Small intestine (tissue), 7 donors: ENCODE results near the gene THOC6. TPM values are rescaled to one million over a fixed set of nuclear protein-coding genes. Genes with fewer than 3 reads are reported as not detected.

Source experiments
- DNase-seq, 2 donors: peaks; one replicate each; pipeline versions ENCODE4 v3.0.0 to v3.0.0-alpha.2; 2013
- FAIRE-seq: peaks from 2 replicates; lab custom pipeline; 2012; peaks lifted over from hg19 to GRCh38; lab: Jason Lieb, UNC
- H3K27ac ChIP-seq, 3 donors: one replicate each; pipeline ENCODE4 v1.5.1; 2013; ENCODE audit warnings: low read length in 2 of 3, mild to moderate bottlenecking in 2 of 3, control low read depth in 1 of 3, inconsistent platforms in 1 of 3, low read depth in 1 of 3, moderate library complexity in 1 of 3
- H3K27me3 ChIP-seq, 3 donors: one replicate each; pipeline ENCODE4 v1.6.1; 2013; ENCODE audit warnings: low read length in 3 of 3, inconsistent platforms in 1 of 3; ENCODE audit not compliant: control insufficient read depth in 3 of 3, insufficient read depth in 3 of 3
- H3K36me3 ChIP-seq, 3 donors: one replicate each; pipeline ENCODE4 v1.6.1; 2013; ENCODE audit warnings: low read length in 3 of 3, inconsistent platforms in 1 of 3, low read depth in 1 of 3, mild to moderate bottlenecking in 1 of 3, moderate library complexity in 1 of 3; ENCODE audit not compliant: control insufficient read depth in 3 of 3, insufficient read depth in 2 of 3
- H3K4me1 ChIP-seq, 3 donors: one replicate each; pipeline ENCODE4 v1.6.1; 2013; ENCODE audit warnings: low read length in 2 of 3, inconsistent platforms in 1 of 3, low read depth in 1 of 3, mild to moderate bottlenecking in 1 of 3, moderate library complexity in 1 of 3; ENCODE audit not compliant: control insufficient read depth in 3 of 3, insufficient read depth in 2 of 3
- H3K4me3 ChIP-seq, 3 donors: one replicate each; pipeline ENCODE4 v1.5.1; 2013; ENCODE audit warnings: low read length in 3 of 3, control low read depth in 1 of 3, inconsistent platforms in 1 of 3, low read depth in 1 of 3, mild to moderate bottlenecking in 1 of 3, moderate library complexity in 1 of 3
- H3K9me3 ChIP-seq, 2 donors: one replicate each; pipeline ENCODE4 v1.6.1; 2013; ENCODE audit warnings: low read depth in 1 of 2, low read length in 1 of 2; ENCODE audit not compliant: control insufficient read depth in 2 of 2, insufficient read depth in 1 of 2
- WGBS, 3 donors: extraction: QIAGEN DNeasy Blood & Tissue Kit; methylation state at CpG; one replicate each; pipeline ENCODE4 v1.1.7; 2013; 5-methylcytosine and 5-hydroxymethylcytosine counted together
- polyA plus RNA-seq, 4 donors: library from polyadenylated mRNA; stranded (reverse) in 3 of 4; unstranded in 1 of 4; fragments of 200-250 nt in 3 of 4; fragments of 120-200 nt in 1 of 4; gene quantifications; one replicate each; pipeline versions ENCODE4 v1.2.1 to v1.2.3, GENCODE V29; 2013
- donor health status: healthy with polysubstance abuse.
- donor health status: control.
- donor health status: control.
- donor health status: Bipolar disorder and iron deficiency.
- donor health status: healthy.

Gene THOC6
- polyA plus RNA-seq, 4 donors = 35.9 to 51.4 (median 45.0) TPM

- H3K36me3 ChIP-seq = peaks cover 0 to 43% (median 0%) of the 10 kb centered on the region in 3 donors
- no peaks in the 10 kb centered on the region for H3K27me3 ChIP-seq
- no peaks in the 10 kb centered on the region for H3K9me3 ChIP-seq
- WGBS, 3 donors = 88 to 93% (median 92%) methylated on average over 6 of the region's 6 CpGs
- no peaks in the 10 kb centered on the region for H3K4me1 ChIP-seq
- DNase-seq (no peak), FAIRE-seq (no peak)
- no peak overlapping the region for H3K27ac ChIP-seq
- no peak overlapping the region for H3K4me3 ChIP-seq
These were observed 23.9 kb upstream of the THOC6 start for GRCh38 chr16:2999929-3000328.

DNA sequence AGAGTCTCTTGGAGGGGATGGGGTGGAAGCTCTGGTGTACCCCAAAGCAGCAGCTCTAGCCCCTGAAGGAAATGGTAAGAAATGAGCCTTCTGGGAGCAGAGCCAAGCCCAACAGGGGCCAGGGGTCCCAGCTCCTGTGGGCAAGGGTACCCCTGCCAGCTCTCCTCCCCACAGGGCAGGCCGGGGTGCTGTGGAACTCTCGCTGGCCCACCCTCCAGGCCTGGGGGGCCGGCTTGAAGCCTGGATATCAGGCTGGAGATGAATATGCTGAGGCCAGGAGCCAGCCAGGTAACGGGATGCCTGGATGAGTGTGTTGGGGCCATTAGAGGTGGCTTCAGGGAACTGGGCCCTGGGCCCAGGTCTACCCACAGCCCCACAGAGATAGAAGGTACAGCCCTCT lies 23.3 kb upstream of the THOC6 start:
- no peak for FAIRE-seq
- no peaks in the 10 kb centered on the region for H3K4me1 ChIP-seq
- WGBS, 3 donors = 76 to 87% (median 84%) methylated on average over 4 of the region's 4 CpGs
- no peak for DNase-seq
- H3K27me3 ChIP-seq = no peaks in the 10 kb centered on the region
- H3K9me3 ChIP-seq = no peaks in the 10 kb centered on the region
- H3K36me3 ChIP-seq = peaks cover 0 to 43% (median 0%) of the 10 kb centered on the region in 3 donors
- no peak overlapping the region for H3K27ac ChIP-seq
- H3K4me3 ChIP-seq = no peak overlapping the region

GRCh38 chr16:3001316-3001715 lies 22.5 kb upstream of the THOC6 start:
- FAIRE-seq (no peak), DNase-seq (no peak)
- no peaks in the 10 kb centered on the region for H3K27me3 ChIP-seq
- WGBS, 3 donors = 79 to 91% (median 90%) methylated on average over 12 of the region's 12 CpGs
- no peaks in the 10 kb centered on the region for H3K9me3 ChIP-seq
- H3K4me3 ChIP-seq = no peak overlapping the region
- peaks cover 0 to 48% (median 0%) of the 10 kb centered on the region in 3 donors for H3K36me3 ChIP-seq
- no peaks in the 10 kb centered on the region for H3K4me1 ChIP-seq
- no peak overlapping the region for H3K27ac ChIP-seq

GRCh38 chr16:3003582-3004270 lies 20.1 kb upstream of the THOC6 start:
- H3K27me3 ChIP-seq = no peaks in the 10 kb centered on the region
- no peak for FAIRE-seq

DNA sequence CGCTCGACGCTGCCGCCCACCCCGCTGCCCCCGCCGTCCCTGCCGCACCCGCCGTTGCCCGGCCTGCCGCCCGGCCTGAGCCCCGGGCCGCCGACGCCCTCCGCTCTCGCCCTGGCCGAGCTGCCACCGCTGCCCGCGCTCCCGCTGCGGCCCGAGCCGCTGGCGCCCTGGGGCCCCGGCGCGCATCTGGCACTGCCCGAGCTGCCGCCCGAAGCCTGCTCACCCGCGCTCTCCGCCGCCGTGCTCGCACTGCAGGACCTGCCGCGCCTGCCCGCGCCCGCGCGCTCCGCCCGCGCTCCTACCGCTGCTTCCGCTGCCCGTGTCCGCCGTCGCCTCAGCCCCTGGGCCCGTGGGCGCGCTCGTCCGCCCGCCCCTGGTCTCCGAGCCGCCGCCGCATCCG lies 19.5 kb upstream of the THOC6 start:
- Histone ChIP-seq H3K36me3 (peaks cover 0 to 39% (median 0%) of the 10 kb centered on the region in 3 donors), H3K9me3 (no peaks in the 10 kb centered on the region), H3K4me1 (peaks cover 5 to 18% (median 7%) of the 10 kb centered on the region in 3 donors), H3K27ac (peak overlapping the region in 2 of 3 donors; percentile 46 to 93), H3K4me3 (peak overlapping the region in 2 of 3 donors; percentile 55 to 91), H3K27me3 (no peaks in the 10 kb centered on the region)
- WGBS, 3 donors = 1% methylated on average over 10 to 67 of the region's 67 CpGs
- DNase-seq = peak; percentile 18 to 64
- no peak for FAIRE-seq

More at GRCh38 chr16:3003582-3004270, 20.1 kb upstream of the THOC6 start:
- Histone ChIP-seq H3K27ac (peak overlapping the region in 2 of 3 donors; percentile 46 to 93), H3K4me3 (peak overlapping the region in 1 of 3 donors; percentile 91), H3K36me3 (peaks cover 0 to 45% (median 0%) of the 10 kb centered on the region in 3 donors), H3K9me3 (no peaks in the 10 kb centered on the region), H3K4me1 (peaks cover 5 to 12% (median 7%) of the 10 kb centered on the region in 3 donors)
- DNase-seq = peak; percentile 99 to 100
- WGBS, 3 donors = 4 to 6% (median 6%) methylated on average over 34 to 58 of the region's 58 CpGs

- H3K4me1 ChIP-seq = peaks cover 5 to 23% (median 7%) of the 10 kb centered on the region in 3 donors
These were observed 19.0 kb upstream of the THOC6 start for GRCh38 chr16:3004781-3005284.

DNA sequence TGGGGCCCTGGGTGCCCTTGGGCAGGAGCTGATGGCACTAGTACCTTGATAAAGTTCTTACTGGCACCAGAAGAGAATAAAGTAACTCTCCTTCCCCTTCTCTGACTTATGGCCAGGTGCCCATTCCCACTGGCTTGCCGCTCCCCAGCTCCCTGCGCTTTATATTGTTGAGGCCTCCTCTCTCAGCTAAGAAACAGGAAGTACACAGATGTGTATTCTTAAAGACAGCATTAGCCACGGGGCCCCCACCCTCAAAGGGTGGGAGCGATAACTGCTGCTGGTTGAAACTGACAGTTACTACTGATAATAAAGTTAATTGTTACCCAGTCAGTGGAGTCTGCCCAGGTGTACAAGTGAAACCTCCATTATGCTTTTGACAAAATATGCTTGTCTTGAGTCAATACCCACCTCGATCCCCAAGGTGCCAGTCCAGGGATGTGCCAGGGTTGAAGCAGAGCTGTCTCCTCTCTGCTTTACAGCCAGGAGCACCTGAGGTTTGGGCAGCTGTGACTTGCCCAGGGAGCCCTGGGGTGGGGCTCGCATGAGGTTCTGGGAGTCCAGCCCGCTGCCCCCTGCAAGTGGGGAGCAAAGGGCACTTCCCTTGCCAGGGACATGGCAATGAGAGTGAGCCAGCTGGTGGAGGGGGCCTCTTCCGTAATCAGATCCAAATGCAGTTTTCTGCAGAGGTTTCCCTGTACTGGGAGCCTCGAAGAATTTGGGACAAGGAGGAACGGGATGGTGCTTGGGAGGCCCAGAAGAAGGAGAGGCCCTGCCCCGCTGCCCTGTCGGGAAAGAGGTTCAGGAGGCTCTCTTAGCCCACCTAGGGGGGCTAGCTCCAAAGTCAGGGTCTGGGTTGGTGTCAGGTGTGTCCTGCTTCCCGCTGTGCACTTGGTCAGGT lies 16.5 kb upstream of the THOC6 start:
- Histone ChIP-seq H3K27ac (peak overlapping the region; percentile 94 to 98 (median 97)), H3K27me3 (peaks cover 0 to 9% (median 0%) of the 10 kb centered on the region in 3 donors), H3K4me3 (peak overlapping the region in 2 of 3 donors; percentile 39 to 76), H3K36me3 (peaks cover 0 to 13% (median 0%) of the 10 kb centered on the region in 3 donors), H3K9me3 (no peaks in the 10 kb centered on the region), H3K4me1 (peaks cover 5 to 42% (median 7%) of the 10 kb centered on the region in 3 donors)
- no peak for FAIRE-seq
- 9 to 29% (median 22%) methylated on average over 13 of the region's 13 CpGs for WGBS, 3 donors
- DNase-seq = peak; percentile 94 to 96

More at GRCh38 chr16:3004781-3005284, 19.0 kb upstream of the THOC6 start:
- H3K4me3 ChIP-seq = peak overlapping the region; percentile 55 to 91 (median 76)
- no peaks in the 10 kb centered on the region for H3K9me3 ChIP-seq
- WGBS, 3 donors = 2 to 15% (median 9%) methylated on average over 22 to 25 of the region's 25 CpGs
- peak overlapping the region; percentile 92 to 98 (median 97) for H3K27ac ChIP-seq
- H3K36me3 ChIP-seq = peaks cover 0 to 34% (median 0%) of the 10 kb centered on the region in 3 donors
- DNase-seq (peak; percentile 78 to 79), FAIRE-seq (no peak)
- H3K27me3 ChIP-seq = peaks cover 0 to 3% (median 0%) of the 10 kb centered on the region in 3 donors
